DMS114 treated with DMSO at 0.1 percent for 48 hours (cell line): ENCODE measurements around the gene ZNHIT2.
A peak's percentile ranks its signal among the peaks of the same experiment; 100 is the strongest.

ENCODE experiments used
- DNase-seq: peaks from one replicate; lab custom pipeline; 2025; ENCODE audit not compliant: unreplicated experiment; lab: John Stamatoyannopoulos, UW

The ZNHIT2 gene

GRCh38 chr11:65107078-65107477 lies 10.4 kb downstream of the ZNHIT2 start:
- DNase-seq: no peak

- no peak for DNase-seq
Observed at GRCh38 chr11:65104628-65105027, 12.9 kb downstream of the ZNHIT2 start.

GRCh38 chr11:65103476-65103875 lies 14.0 kb downstream of the ZNHIT2 start:
- no peak for DNase-seq

GRCh38 chr11:65102142-65103095 lies 15.1 kb downstream of the ZNHIT2 start:
- no peak for DNase-seq

GRCh38 chr11:65100674-65101350 lies 16.7 kb downstream of the ZNHIT2 start:
- DNase-seq: no peak

GRCh38 chr11:65096926-65097325 lies 20.6 kb downstream of the ZNHIT2 start:
- DNase-seq: no peak

- DNase-seq: peak; percentile 79
Observed at GRCh38 chr11:65095974-65096806, 21.3 kb downstream of the ZNHIT2 start, which contains the start of gene VPS51. TSS of gene VPS51 (plus strand) at chr11:65096214. CDS start at chr11:65096251, 37 bp downstream.

- no peak for DNase-seq
Observed at GRCh38 chr11:65095427-65095826, 22.1 kb downstream of the ZNHIT2 start.

GRCh38 chr11:65090628-65091027 lies 26.9 kb downstream of the ZNHIT2 start:
- DNase-seq: no peak

GRCh38 chr11:65089621-65090020 lies 27.9 kb downstream of the ZNHIT2 start:
- DNase-seq: no peak

GRCh38 chr11:65087827-65088226 lies 29.7 kb downstream of the ZNHIT2 start:
- DNase-seq: no peak

GRCh38 chr11:65087216-65087615 lies 30.3 kb downstream of the ZNHIT2 start:
- no peak for DNase-seq

GRCh38 chr11:65086809-65087208 lies 30.7 kb downstream of the ZNHIT2 start:
- no peak for DNase-seq

- no peak for DNase-seq
Observed at GRCh38 chr11:65085446-65085845, 32.1 kb downstream of the ZNHIT2 start.

- no peak for DNase-seq
Observed at GRCh38 chr11:65084598-65085375, 32.7 kb downstream of the ZNHIT2 start.

GRCh38 chr11:65083834-65084597 lies 33.5 kb downstream of the ZNHIT2 start, which contains the start of the genes CDCA5 and ZFPL1:
TSS of gene CDCA5 (minus strand) at chr11:65084040. CDS start at chr11:65083978, 62 bp downstream.
TSS of gene ZFPL1 (plus strand) at chr11:65084222. CDS start at chr11:65084699, 477 bp downstream.
- peak; percentile 92 for DNase-seq

GRCh38 chr11:65083134-65083833 lies 34.2 kb downstream of the ZNHIT2 start:
- no peak for DNase-seq

GRCh38 chr11:65078786-65079342 lies 38.6 kb downstream of the ZNHIT2 start:
- DNase-seq: no peak
